ENCODE data around the gene MTOR.
"Not testable (repeated sequence)": the region's sequence is repeated elsewhere in the genome, so short reads cannot be mapped to it uniquely, and the experiment has no call there.

MTOR gene

DNA sequence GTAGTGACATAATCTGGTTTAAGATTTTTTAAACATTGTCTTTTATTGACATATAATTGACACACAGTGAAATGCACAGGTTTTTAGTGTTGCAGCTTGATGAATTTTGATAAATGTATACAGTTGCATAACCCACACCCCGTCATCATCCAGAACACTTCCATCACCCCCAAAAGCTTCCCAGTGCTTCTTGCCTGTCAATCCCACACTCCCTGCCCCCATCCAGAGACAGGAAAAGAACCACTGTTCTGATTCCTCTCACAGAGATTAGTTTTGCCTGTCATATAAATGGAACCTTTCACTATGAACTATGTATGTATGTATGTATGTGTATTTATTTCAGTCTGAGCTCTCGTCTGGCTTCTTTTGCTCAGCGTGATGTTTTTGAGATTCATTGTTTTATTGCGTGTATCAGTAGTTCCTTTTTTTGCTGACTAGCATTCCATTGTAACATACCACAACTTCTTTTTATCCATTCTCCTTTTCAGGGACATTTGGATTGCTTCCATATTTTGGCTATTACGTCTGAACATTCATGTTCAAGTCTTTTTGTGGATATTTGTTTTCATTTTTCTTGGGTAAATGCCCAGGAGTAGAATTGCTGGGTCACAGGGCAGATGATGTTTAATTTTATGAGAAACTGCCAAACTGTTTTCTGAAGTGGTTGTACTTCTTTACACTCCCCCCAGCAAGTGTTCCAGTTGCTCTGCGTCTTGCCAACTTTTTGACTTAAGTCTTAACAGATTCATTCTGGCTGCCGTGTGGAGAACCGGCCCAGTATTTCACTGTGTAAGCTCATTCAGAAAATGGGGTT, 19.4 kb upstream of the MTOR start:
- Histone ChIP-seq H3K36me3 (ENCODE audit: control insufficient read depth in 2 of 2, insufficient read depth in 2 of 2, low read length in 2 of 2) (peaks cover 8 to 15% of the 10 kb centered on the region in 2 donors), H3K9ac (ENCODE audit: low read depth in 1 of 2, low read length in 2 of 2) (no peak overlapping the region), H3K27ac (ENCODE audit: low read depth in 2 of 2, low read length in 2 of 2) (peak overlapping the region in 1 of 2 donors; percentile 38), H3K9me3 (ENCODE audit: control insufficient read depth in 2 of 2, low read length in 2 of 2) (no peaks in the 10 kb centered on the region), H3K27me3 (ENCODE audit: control insufficient read depth in 2 of 2, insufficient read depth in 2 of 2, low read length in 2 of 2) (no peaks in the 10 kb centered on the region), H3K4me3 (ENCODE audit: low read length in 2 of 2) (no peak overlapping the region), H3K4me1 (ENCODE audit: control insufficient read depth in 2 of 2, insufficient read depth in 2 of 2, low read length in 2 of 2) (peaks cover 0 to 4% of the 10 kb centered on the region in 2 donors)

DNA sequence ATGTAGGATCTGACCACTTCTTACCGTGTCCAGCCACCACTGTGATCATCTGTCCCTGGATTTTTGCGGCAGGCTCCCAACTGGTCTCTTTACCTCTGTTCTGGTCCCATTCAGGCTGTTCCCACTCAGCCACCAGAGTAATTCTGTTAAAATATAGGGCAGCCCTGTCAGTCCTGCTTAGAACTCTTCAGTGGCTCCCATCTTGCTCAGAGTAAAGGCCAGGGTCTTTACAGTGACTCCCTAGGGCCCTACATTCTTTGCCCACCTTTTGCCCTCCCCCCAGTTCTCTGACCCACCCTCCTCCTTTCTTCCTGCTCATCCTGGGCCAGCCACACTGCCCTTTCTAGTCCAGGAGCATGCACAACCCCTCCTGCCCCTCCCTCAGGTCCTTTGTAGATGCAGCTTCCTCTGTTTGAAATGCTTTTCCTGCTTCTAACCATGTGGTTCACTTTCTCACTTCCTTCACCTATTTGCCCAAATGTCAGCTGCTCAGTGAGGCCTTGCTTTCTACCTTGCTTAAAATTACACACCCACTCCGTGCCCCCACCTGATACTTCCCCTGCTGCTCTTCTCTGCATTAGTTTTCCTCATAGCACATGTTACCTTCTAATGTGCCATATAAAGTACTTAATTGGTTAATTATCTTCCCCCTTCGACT, 18.5 kb upstream of the MTOR start:
- Histone ChIP-seq H3K4me3 (ENCODE audit: low read length in 2 of 2) (no peak overlapping the region), H3K27me3 (ENCODE audit: control insufficient read depth in 2 of 2, insufficient read depth in 2 of 2, low read length in 2 of 2) (no peaks in the 10 kb centered on the region), H3K9ac (ENCODE audit: low read depth in 1 of 2, low read length in 2 of 2) (no peak overlapping the region), H3K4me1 (ENCODE audit: control insufficient read depth in 2 of 2, insufficient read depth in 2 of 2, low read length in 2 of 2) (peaks cover 2 to 4% of the 10 kb centered on the region in 2 donors), H3K27ac (ENCODE audit: low read depth in 2 of 2, low read length in 2 of 2) (peak overlapping the region in 1 of 2 donors; percentile 38), H3K9me3 (ENCODE audit: control insufficient read depth in 2 of 2, low read length in 2 of 2) (no peaks in the 10 kb centered on the region), H3K36me3 (ENCODE audit: control insufficient read depth in 2 of 2, insufficient read depth in 2 of 2, low read length in 2 of 2) (peaks cover 4 to 8% of the 10 kb centered on the region in 2 donors)

- H3K27ac ChIP-seq (ENCODE audit: low read depth in 2 of 2, low read length in 2 of 2), result no peak overlapping the region
- H3K9ac ChIP-seq (ENCODE audit: low read depth in 1 of 2, low read length in 2 of 2), result no peak overlapping the region
- H3K27me3 ChIP-seq (ENCODE audit: control insufficient read depth in 2 of 2, insufficient read depth in 2 of 2, low read length in 2 of 2), result no peaks in the 10 kb centered on the region
- no peak overlapping the region for H3K4me3 ChIP-seq (ENCODE audit: low read length in 2 of 2)
- peaks cover 6 to 7% of the 10 kb centered on the region in 2 donors for H3K4me1 ChIP-seq (ENCODE audit: control insufficient read depth in 2 of 2, insufficient read depth in 2 of 2, low read length in 2 of 2)
- H3K9me3 ChIP-seq (ENCODE audit: control insufficient read depth in 2 of 2, low read length in 2 of 2), result no peaks in the 10 kb centered on the region
- peaks cover 0 to 7% of the 10 kb centered on the region in 2 donors for H3K36me3 ChIP-seq (ENCODE audit: control insufficient read depth in 2 of 2, insufficient read depth in 2 of 2, low read length in 2 of 2)
Observed at GRCh38 chr1:11279630-11280029, 17.3 kb upstream of the MTOR start.

DNA sequence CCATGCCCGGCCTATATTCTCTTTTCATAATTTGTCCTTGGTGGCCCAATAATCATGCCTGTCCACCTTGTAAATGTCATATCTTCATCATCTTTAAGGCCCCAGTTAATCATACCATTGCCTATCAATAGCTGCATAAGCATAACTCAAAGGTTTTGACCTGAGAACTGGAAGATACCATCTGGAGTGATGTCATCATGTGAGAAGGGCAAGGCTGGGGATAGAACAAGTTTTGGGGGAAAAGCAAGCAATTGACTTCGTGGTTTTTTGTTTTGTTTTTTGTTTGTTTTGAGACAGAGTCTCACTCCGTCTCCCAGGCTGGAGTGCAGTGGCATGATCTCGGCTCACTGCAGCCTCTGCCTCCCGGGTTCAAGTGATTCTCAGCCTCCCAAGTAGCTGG, 16.8 kb upstream of the MTOR start:
- H3K4me1 ChIP-seq (ENCODE audit: control insufficient read depth in 2 of 2, insufficient read depth in 2 of 2, low read length in 2 of 2), result peaks cover 9 to 10% of the 10 kb centered on the region in 2 donors

GRCh38 chr1:11273595-11274234, 11.4 kb upstream of the MTOR start:
- peaks cover 0 to 5% of the 10 kb centered on the region in 2 donors for H3K36me3 ChIP-seq (ENCODE audit: control insufficient read depth in 2 of 2, insufficient read depth in 2 of 2, low read length in 2 of 2)
- H3K9ac ChIP-seq (ENCODE audit: low read depth in 1 of 2, low read length in 2 of 2), result peak overlapping the region; percentile 89 to 92
- peak overlapping the region; percentile 94 to 96 for H3K4me3 ChIP-seq (ENCODE audit: low read length in 2 of 2)
- peaks cover 13 to 20% of the 10 kb centered on the region in 2 donors for H3K4me1 ChIP-seq (ENCODE audit: control insufficient read depth in 2 of 2, insufficient read depth in 2 of 2, low read length in 2 of 2)
- no peaks in the 10 kb centered on the region for H3K9me3 ChIP-seq (ENCODE audit: control insufficient read depth in 2 of 2, low read length in 2 of 2)
- peak overlapping the region; percentile 94 for H3K27ac ChIP-seq (ENCODE audit: low read depth in 2 of 2, low read length in 2 of 2)
- no peaks in the 10 kb centered on the region for H3K27me3 ChIP-seq (ENCODE audit: control insufficient read depth in 2 of 2, insufficient read depth in 2 of 2, low read length in 2 of 2)

More for the DNA sequence above, 16.8 kb upstream of the MTOR start:
- no peak overlapping the region for H3K9ac ChIP-seq (ENCODE audit: low read depth in 1 of 2, low read length in 2 of 2)
- H3K36me3 ChIP-seq (ENCODE audit: control insufficient read depth in 2 of 2, insufficient read depth in 2 of 2, low read length in 2 of 2), result peaks cover 0 to 7% of the 10 kb centered on the region in 2 donors
- no peak overlapping the region for H3K4me3 ChIP-seq (ENCODE audit: low read length in 2 of 2)
- no peak overlapping the region for H3K27ac ChIP-seq (ENCODE audit: low read depth in 2 of 2, low read length in 2 of 2)
- H3K9me3 ChIP-seq (ENCODE audit: control insufficient read depth in 2 of 2, low read length in 2 of 2), result no peaks in the 10 kb centered on the region
- no peaks in the 10 kb centered on the region for H3K27me3 ChIP-seq (ENCODE audit: control insufficient read depth in 2 of 2, insufficient read depth in 2 of 2, low read length in 2 of 2)

GRCh38 chr1:11272832-11273594, 10.7 kb upstream of the MTOR start, which contains the start of gene UBIAD1:
Gene UBIAD1, plus strand, starts transcription at chr1:11273198. Its CDS starts 334 bp downstream, at chr1:11273532.
- peaks cover 13 to 20% of the 10 kb centered on the region in 2 donors for H3K4me1 ChIP-seq (ENCODE audit: control insufficient read depth in 2 of 2, insufficient read depth in 2 of 2, low read length in 2 of 2)
- H3K36me3 ChIP-seq (ENCODE audit: control insufficient read depth in 2 of 2, insufficient read depth in 2 of 2, low read length in 2 of 2), result peaks cover 0 to 3% of the 10 kb centered on the region in 2 donors
- no peaks in the 10 kb centered on the region for H3K27me3 ChIP-seq (ENCODE audit: control insufficient read depth in 2 of 2, insufficient read depth in 2 of 2, low read length in 2 of 2)
- H3K4me3 ChIP-seq (ENCODE audit: low read length in 2 of 2), result peak within 1 kb of the TSS; percentile 94 to 96
- peak within 1 kb of the TSS; percentile 89 to 92 for H3K9ac ChIP-seq (ENCODE audit: low read depth in 1 of 2, low read length in 2 of 2)
- H3K27ac ChIP-seq (ENCODE audit: low read depth in 2 of 2, low read length in 2 of 2), result peak within 1 kb of the TSS; percentile 94
- H3K9me3 ChIP-seq (ENCODE audit: control insufficient read depth in 2 of 2, low read length in 2 of 2), result no peaks in the 10 kb centered on the region

DNA sequence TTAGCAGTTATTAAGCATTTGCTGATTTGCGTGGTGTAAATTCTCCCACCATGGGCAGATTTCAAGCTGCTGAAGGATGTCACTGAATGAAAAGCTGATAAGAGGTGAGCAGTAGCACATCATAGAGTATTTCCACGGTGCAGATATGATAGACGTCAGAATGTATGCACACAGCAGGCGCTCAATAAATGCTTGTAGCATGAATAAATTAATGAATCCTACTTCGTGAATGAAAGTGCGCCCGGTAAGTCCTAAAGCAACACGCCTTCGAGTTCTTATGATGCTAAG, 10.1 kb upstream of the MTOR start:
- H3K9me3 ChIP-seq (ENCODE audit: control insufficient read depth in 2 of 2, low read length in 2 of 2), result no peaks in the 10 kb centered on the region
- H3K4me3 ChIP-seq (ENCODE audit: low read length in 2 of 2), result peak overlapping the region; percentile 43 to 70
- peaks cover 0 to 3% of the 10 kb centered on the region in 2 donors for H3K36me3 ChIP-seq (ENCODE audit: control insufficient read depth in 2 of 2, insufficient read depth in 2 of 2, low read length in 2 of 2)
- peak overlapping the region in 1 of 2 donors; percentile 8 for H3K9ac ChIP-seq (ENCODE audit: low read depth in 1 of 2, low read length in 2 of 2)
- H3K4me1 ChIP-seq (ENCODE audit: control insufficient read depth in 2 of 2, insufficient read depth in 2 of 2, low read length in 2 of 2), result peaks cover 13 to 20% of the 10 kb centered on the region in 2 donors
- no peaks in the 10 kb centered on the region for H3K27me3 ChIP-seq (ENCODE audit: control insufficient read depth in 2 of 2, insufficient read depth in 2 of 2, low read length in 2 of 2)
- peak overlapping the region in 1 of 2 donors; percentile 58 for H3K27ac ChIP-seq (ENCODE audit: low read depth in 2 of 2, low read length in 2 of 2)

DNA sequence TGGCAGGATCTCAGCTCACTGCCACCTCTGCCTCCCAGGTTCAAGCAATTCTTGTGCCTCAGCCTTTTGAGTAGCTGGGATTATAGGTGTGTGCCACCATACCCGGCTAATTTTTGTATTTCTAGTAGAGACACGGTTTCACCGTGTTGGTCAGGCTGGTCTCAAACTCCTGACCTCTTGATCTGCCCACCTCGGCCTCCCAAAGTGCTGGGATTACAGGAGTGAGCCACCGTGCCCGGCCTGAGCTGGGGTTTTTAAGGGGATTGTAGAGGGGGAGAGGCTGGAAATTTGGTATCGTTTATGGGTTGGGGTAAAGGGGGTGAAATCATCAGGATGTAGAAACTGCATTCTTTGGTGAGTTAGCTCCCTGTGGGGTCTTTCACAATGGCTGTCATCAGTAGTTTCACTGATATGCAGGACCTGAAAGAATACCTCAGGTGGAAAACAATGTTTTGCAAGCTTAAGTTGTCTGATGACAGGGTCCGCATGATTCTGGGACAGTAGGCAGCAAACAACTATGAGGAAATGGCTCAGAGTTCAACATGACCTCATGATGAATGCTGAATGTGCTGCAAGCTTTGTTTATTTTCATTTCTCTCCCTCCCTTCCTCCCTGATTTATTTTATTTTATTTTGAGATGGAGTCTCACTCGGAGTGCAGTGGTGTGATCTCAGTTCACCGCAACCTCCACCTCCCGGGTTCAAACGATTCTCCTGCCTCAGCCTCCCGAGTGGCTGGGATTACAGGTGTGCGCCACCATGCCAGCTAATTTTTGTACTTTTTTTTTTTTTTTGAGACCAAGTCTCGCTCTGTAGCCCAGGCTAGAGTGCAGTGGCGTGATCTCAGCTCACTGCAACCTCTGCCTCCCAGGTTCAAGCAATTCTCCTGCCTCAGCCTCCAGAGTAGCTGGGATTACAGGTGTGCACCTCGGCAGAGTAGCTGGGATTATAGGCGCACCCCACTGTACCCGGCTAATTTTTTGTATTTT, 5.3 kb upstream of the MTOR start:
- H3K4me3 ChIP-seq (ENCODE audit: low read length in 2 of 2); H3K27ac ChIP-seq (ENCODE audit: low read depth in 2 of 2, low read length in 2 of 2); H3K9ac ChIP-seq (ENCODE audit: low read depth in 1 of 2, low read length in 2 of 2); H3K4me1 ChIP-seq (ENCODE audit: control insufficient read depth in 2 of 2, insufficient read depth in 2 of 2, low read length in 2 of 2); H3K9me3 ChIP-seq (ENCODE audit: control insufficient read depth in 2 of 2, low read length in 2 of 2); H3K27me3 ChIP-seq (ENCODE audit: control insufficient read depth in 2 of 2, insufficient read depth in 2 of 2, low read length in 2 of 2); H3K36me3 ChIP-seq (ENCODE audit: control insufficient read depth in 2 of 2, insufficient read depth in 2 of 2, low read length in 2 of 2): not testable (repeated sequence)
